K562 (cell line): ENCODE data around the gene CDKN2AIPNL. TPM values are rescaled to one million over a fixed set of nuclear protein-coding genes. Genes with fewer than 3 reads are reported as not detected.

Source experiments
- ATF1 ChIP-seq, 2 experiments: fragments of 450-650 bp in 1 of 2; IDR thresholded peaks; 2 replicates each; pipeline ENCODE4 v1.6.1; 2016; ENCODE audit warnings: missing compliant biosample characterization in 1 of 2, missing genetic modification characterization in 1 of 2
- CEBPZ ChIP-seq: fragments of 150-350 bp; IDR thresholded peaks from 2 replicates; pipeline ENCODE4 v1.6.1; 2014; ENCODE audit warnings: low read depth, mild to moderate bottlenecking, low read length, borderline replicate concordance
- CHD7 ChIP-seq: fragments of 200-600 bp; sonication (generic); IDR thresholded peaks from one replicate; pipeline ENCODE4 v1.6.1; 2012; ENCODE audit warnings: mild to moderate bottlenecking, low read depth, low read length, inconsistent platforms
- FOSL1 ChIP-seq: fragments of 200-800 bp; sonication (Bioruptor generic); conservative IDR thresholded peaks from 2 replicates; pipeline ENCODE4 v1.6.1; 2016; ENCODE audit warnings: missing genetic modification characterization, missing compliant biosample characterization
- MITF ChIP-seq: IDR thresholded peaks from 2 replicates; pipeline ENCODE4 v1.6.1; 2014; ENCODE audit warnings: antibody characterized with exemption
- PRPF4 ChIP-seq: fragments of 200-400 bp; formaldehyde crosslinking; IDR thresholded peaks from one replicate; pipeline ENCODE4 v1.6.1; 2017; ENCODE audit warnings: low read length, low read depth, mild to moderate bottlenecking; ENCODE audit not compliant: insufficient read depth, poor library complexity, severe bottlenecking
- SMARCC2 ChIP-seq: fragments of 450-650 bp; IDR thresholded peaks from 2 replicates; pipeline ENCODE4 v1.6.1; 2017; ENCODE audit warnings: antibody characterized with exemption, moderate library complexity, mild to moderate bottlenecking, low read depth
- TAF1 ChIP-seq: IDR thresholded peaks from 2 replicates; pipeline ENCODE4 v1.6.1; 2011; ENCODE audit warnings: mild to moderate bottlenecking, low read length, moderate library complexity; ENCODE audit not compliant: insufficient read depth, control insufficient read depth, severe bottlenecking; ENCODE audit errors: extremely low read depth
- ZNF124 ChIP-seq: sonication (generic); formaldehyde crosslinking; IDR thresholded peaks from 2 replicates; pipeline ENCODE4 v1.8.1; 2022; ENCODE audit warnings: missing genetic modification reagents
- ZNF232 ChIP-seq: sonication (generic); formaldehyde crosslinking; IDR thresholded peaks from 2 replicates; pipeline ENCODE4 v1.8.0; 2022; ENCODE audit warnings: mild to moderate bottlenecking, missing genetic modification reagents
- polyA plus RNA-seq, 8 experiments: library from polyadenylated mRNA; depleted of rRNA in 4 of 8; stranded (reverse) in 5 of 8; unstranded in 3 of 8; fragments of >200 nt; fragmentation: Nextera tagmentation in 2 of 8; fragmentation: Illumina TruSeq in 1 of 8; extraction: Ambion mirVana in 2 of 8; extraction: Trizol in 1 of 8; gene quantifications; 2 replicates each; pipeline versions ENCODE4 v1.2.1 to v1.2.3, GENCODE V29; 2011 to 2014; ENCODE audit warnings: inconsistent platforms in 1 of 8, missing spikeins in 1 of 8
- total RNA-seq, 7 experiments: library from RNA; depleted of rRNA in 6 of 7; stranded (reverse); fragments of >200 nt in 6 of 7; fragmentation: Illumina TruSeq in 2 of 7; extraction: Trizol in 2 of 7; gene quantifications; 2 replicates each; pipeline versions ENCODE4 v1.2.1 to v1.2.3, GENCODE V29; 2011 to 2021; ENCODE audit warnings: low replicate concordance in 1 of 7

The CDKN2AIPNL gene
- total and polyA plus RNA-seq, 9 of the 15 experiments (the other 6 are each of a cell fraction or from before 2014, with no cell fraction given) = 19.9 to 46.9 (median 42.2) TPM

GRCh38 chr5:134411546-134412266, at the start of gene CDKN2AIPNL (continued):
- 0 out of 2 replicates have a peak, but pooled peaks have one; percentile 20 for TF ChIP-seq MITF
- TF ChIP-seq PRPF4 = no peak
- TF ChIP-seq FOSL1 = peak; percentile 58
- no peak for TF ChIP-seq SMARCC2
- no peak for TF ChIP-seq ATF1 (CRISPR knock-in tag; IDR thresholded peaks at IDR 0.05)
- TF ChIP-seq ATF1 (tag; IDR thresholded peaks at IDR 0.05) = peak; percentile 75
- TF ChIP-seq TAF1 = peak; percentile 97
- TF ChIP-seq ZNF124 (CRISPR knock-in tag) = no peak
- TF ChIP-seq ZNF232 (CRISPR knock-in tag) = peak; percentile 71; the same call in 1 of the 2 replicates
- TF ChIP-seq CHD7 = no peak
- TF ChIP-seq CEBPZ = no peak
